ENCODE measurements around the gene ANKIB1. TPM values are rescaled to one million over a fixed set of nuclear protein-coding genes. Genes with fewer than 3 reads are reported as not detected.

ANKIB1 gene
- total RNA-seq, 2 donors from 2014 or later = 33.3 to 37.1 TPM

DNA sequence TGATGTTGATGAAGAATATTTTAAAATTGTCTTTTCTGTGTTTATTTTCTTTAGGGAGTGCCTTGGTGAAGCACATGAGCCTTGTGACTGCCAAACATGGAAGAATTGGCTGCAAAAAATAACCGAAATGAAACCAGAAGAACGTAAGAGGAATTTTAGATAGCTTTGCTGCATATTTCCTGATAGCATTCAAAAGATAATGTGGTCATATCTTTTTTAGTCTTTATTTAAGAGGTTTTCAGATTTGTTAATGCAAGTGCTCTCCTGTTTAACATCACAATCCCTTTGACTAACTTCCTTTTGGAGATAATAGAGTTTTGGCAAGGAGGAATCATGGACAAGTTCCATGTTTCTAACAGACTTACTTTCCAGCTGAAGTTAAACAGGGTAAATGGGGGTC is 116.4 kb downstream of the ANKIB1 start:
- no peak for DNase-seq (ENCODE audit: low spot score)
- no peak for ATAC-seq (ENCODE audit: insufficient number of reproducible peaks, low FRiP score, low read depth)
- Histone ChIP-seq H3K4me1 (ENCODE audit: control insufficient read depth in 1 of 2, low read depth in 2 of 2) (peaks cover 0 to 7% of the 10 kb centered on the region in 2 donors), H3K27ac (no peak overlapping the region), H3K36me3 (no peaks in the 10 kb centered on the region), H3K27me3 (replicated peaks; ENCODE audit: insufficient read depth) (no peaks in the 10 kb centered on the region), H3K9me3 (no peaks in the 10 kb centered on the region), H3K4me3 (no peak overlapping the region)
- TF ChIP-seq, protein P1, sequence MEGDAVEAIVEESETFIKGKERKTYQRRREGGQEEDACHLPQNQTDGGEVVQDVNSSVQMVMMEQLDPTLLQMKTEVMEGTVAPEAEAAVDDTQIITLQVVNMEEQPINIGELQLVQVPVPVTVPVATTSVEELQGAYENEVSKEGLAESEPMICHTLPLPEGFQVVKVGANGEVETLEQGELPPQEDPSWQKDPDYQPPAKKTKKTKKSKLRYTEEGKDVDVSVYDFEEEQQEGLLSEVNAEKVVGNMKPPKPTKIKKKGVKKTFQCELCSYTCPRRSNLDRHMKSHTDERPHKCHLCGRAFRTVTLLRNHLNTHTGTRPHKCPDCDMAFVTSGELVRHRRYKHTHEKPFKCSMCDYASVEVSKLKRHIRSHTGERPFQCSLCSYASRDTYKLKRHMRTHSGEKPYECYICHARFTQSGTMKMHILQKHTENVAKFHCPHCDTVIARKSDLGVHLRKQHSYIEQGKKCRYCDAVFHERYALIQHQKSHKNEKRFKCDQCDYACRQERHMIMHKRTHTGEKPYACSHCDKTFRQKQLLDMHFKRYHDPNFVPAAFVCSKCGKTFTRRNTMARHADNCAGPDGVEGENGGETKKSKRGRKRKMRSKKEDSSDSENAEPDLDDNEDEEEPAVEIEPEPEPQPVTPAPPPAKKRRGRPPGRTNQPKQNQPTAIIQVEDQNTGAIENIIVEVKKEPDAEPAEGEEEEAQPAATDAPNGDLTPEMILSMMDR (IDR thresholded peaks at IDR 0.05) = no peak

DNA sequence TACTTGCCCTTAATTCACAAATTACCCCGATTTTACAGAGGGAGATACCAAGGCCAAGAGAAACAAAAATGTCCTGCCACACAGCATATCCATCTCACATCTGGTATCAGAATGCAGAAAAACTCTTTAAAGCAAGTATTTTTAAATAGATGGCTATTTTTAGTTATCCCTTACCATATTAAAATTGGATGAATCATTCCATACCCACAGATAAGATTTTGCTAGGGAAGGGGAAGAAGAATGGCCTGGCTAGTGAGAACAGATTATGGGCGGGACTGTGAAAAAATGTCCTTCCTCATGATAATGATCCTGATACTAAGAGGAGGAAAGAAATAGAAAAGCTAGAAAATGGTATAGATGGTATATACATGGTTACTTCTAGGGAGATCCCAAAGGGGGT is 121.0 kb downstream of the ANKIB1 start:
- Histone ChIP-seq H3K4me3 (no peak overlapping the region), H3K27ac (no peak overlapping the region), H3K4me1 (ENCODE audit: control insufficient read depth in 1 of 2, low read depth in 2 of 2) (peaks cover 0 to 7% of the 10 kb centered on the region in 2 donors), H3K9me3 (no peaks in the 10 kb centered on the region), H3K27me3 (replicated peaks; ENCODE audit: insufficient read depth) (no peaks in the 10 kb centered on the region), H3K36me3 (peaks cover 3% of the 10 kb centered on the region)
- TF ChIP-seq, protein P1 (IDR thresholded peaks at IDR 0.05) = no peak
- ATAC-seq (ENCODE audit: insufficient number of reproducible peaks, low FRiP score, low read depth) (no peak), DNase-seq (ENCODE audit: low spot score) (no peak)

- TF ChIP-seq, protein P1 (IDR thresholded peaks at IDR 0.05) = no peak
- peaks cover 11% of the 10 kb centered on the region for H3K36me3 ChIP-seq
- no peak for ATAC-seq (ENCODE audit: insufficient number of reproducible peaks, low FRiP score, low read depth)
- no peak overlapping the region for H3K27ac ChIP-seq
- peaks cover 0 to 7% of the 10 kb centered on the region in 2 donors for H3K4me1 ChIP-seq (ENCODE audit: control insufficient read depth in 1 of 2, low read depth in 2 of 2)
- no peaks in the 10 kb centered on the region for H3K27me3 ChIP-seq (replicated peaks; ENCODE audit: insufficient read depth)
- DNase-seq (ENCODE audit: low spot score) = no peak
- no peak overlapping the region for H3K4me3 ChIP-seq
- no peaks in the 10 kb centered on the region for H3K9me3 ChIP-seq
These were observed 123.0 kb downstream of the ANKIB1 start for GRCh38 chr7:92368741-92369140.

DNA sequence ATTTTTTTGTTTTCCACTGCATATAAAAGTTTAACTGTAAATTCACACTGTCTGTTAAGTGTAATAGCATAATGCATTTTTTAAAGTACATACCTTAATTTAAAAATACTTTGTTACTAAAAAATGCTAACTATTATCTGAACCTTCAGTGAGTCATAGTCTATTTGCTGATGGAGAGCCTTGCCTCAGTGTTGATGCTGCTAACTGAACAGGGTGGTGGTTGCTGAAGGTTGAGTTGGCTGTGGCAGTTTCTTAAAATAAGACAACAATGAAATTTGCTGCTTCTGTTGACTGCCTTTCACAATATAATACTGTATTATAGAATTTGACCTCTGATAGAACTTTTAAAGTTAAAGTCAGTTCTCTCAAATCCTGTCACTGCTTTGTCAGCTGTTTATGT is 129.2 kb downstream of the ANKIB1 start:
- no peak for ATAC-seq (ENCODE audit: insufficient number of reproducible peaks, low FRiP score, low read depth)
- no peak overlapping the region for H3K27ac ChIP-seq
- peaks cover 13% of the 10 kb centered on the region for H3K36me3 ChIP-seq
- TF ChIP-seq, protein P1 (IDR thresholded peaks at IDR 0.05) = no peak
- DNase-seq (ENCODE audit: low spot score) = no peak
- no peaks in the 10 kb centered on the region for H3K9me3 ChIP-seq
- H3K4me3 ChIP-seq = no peak overlapping the region
- no peaks in the 10 kb centered on the region for H3K4me1 ChIP-seq (ENCODE audit: control insufficient read depth in 1 of 2, low read depth in 2 of 2)
- no peaks in the 10 kb centered on the region for H3K27me3 ChIP-seq (replicated peaks; ENCODE audit: insufficient read depth)

GRCh38 chr7:92391071-92391470 is 145.3 kb downstream of the ANKIB1 start:
- TF ChIP-seq, protein P1 (IDR thresholded peaks at IDR 0.05) = no peak
- ATAC-seq (ENCODE audit: insufficient number of reproducible peaks, low FRiP score, low read depth) (no peak), DNase-seq (ENCODE audit: low spot score) (no peak)
- Histone ChIP-seq H3K36me3 (peaks cover 2% of the 10 kb centered on the region), H3K9me3 (no peaks in the 10 kb centered on the region), H3K4me1 (ENCODE audit: control insufficient read depth in 1 of 2, low read depth in 2 of 2) (no peaks in the 10 kb centered on the region), H3K27me3 (replicated peaks; ENCODE audit: insufficient read depth) (no peaks in the 10 kb centered on the region), H3K27ac (no peak overlapping the region), H3K4me3 (no peak overlapping the region)
